PFSK-1 (cell line): ENCODE measurements around the gene PTPRN2.

Source experiments
- FOXP2 ChIP-seq: optimal IDR thresholded peaks from 2 replicates; pipeline ENCODE3; 2011; ENCODE audit warnings: borderline replicate concordance, control low read depth, inconsistent platforms; ENCODE audit not compliant: insufficient read depth; ENCODE audit errors: extremely low read length, extremely low read depth
- POLR2AphosphoS5 ChIP-seq: IDR thresholded peaks from 2 replicates; pipeline ENCODE4 v1.6.1; 2012; ENCODE audit warnings: low read depth, mild to moderate bottlenecking, control low read depth, low read length, moderate library complexity
- REST ChIP-seq, 2 experiments: IDR thresholded peaks; 2 replicates each; pipeline versions ENCODE4 v1.6.1 to v1.8.0; 2011 to 2012; ENCODE audit warnings: low read depth in 2 of 2, low read length in 2 of 2, control low read depth in 1 of 2, inconsistent platforms in 1 of 2, mild to moderate bottlenecking in 1 of 2, moderate library complexity in 1 of 2; ENCODE audit not compliant: insufficient read depth in 1 of 2
- SIN3A ChIP-seq: IDR thresholded peaks from 2 replicates; pipeline ENCODE4 v1.6.1; 2012; ENCODE audit warnings: mild to moderate bottlenecking, low read length, moderate library complexity, borderline replicate concordance; ENCODE audit not compliant: insufficient read depth
- TAF1 ChIP-seq: IDR thresholded peaks from 2 replicates; pipeline ENCODE4 v1.6.1; 2012; ENCODE audit warnings: low read length, control low read depth, borderline replicate concordance; ENCODE audit not compliant: insufficient read depth

PTPRN2 gene

GRCh38 chr7:157905651-157906461, 681.8 kb downstream of the PTPRN2 start:
- TF ChIP-seq POLR2AphosphoS5 (no peak), REST (IDR thresholded peaks at IDR 0.05; ENCODE audit: insufficient read depth in 1 of 2, low read depth in 2 of 2, low read length in 2 of 2) (no peak), SIN3A (no peak), FOXP2 (no peak), TAF1 (no peak)

- TF ChIP-seq TAF1 (no peak), REST (IDR thresholded peaks at IDR 0.05; ENCODE audit: insufficient read depth in 1 of 2, low read depth in 2 of 2, low read length in 2 of 2) (no peak), FOXP2 (no peak), SIN3A (no peak), POLR2AphosphoS5 (no peak)
Measured at GRCh38 chr7:157904866-157905570, 682.6 kb downstream of the PTPRN2 start.

GRCh38 chr7:157904211-157904865, 683.3 kb downstream of the PTPRN2 start:
- TF ChIP-seq SIN3A (no peak), REST (IDR thresholded peaks at IDR 0.05; ENCODE audit: insufficient read depth in 1 of 2, low read depth in 2 of 2, low read length in 2 of 2) (no peak), FOXP2 (no peak), TAF1 (no peak), POLR2AphosphoS5 (no peak)

- TF ChIP-seq TAF1, result no peak
- TF ChIP-seq REST (IDR thresholded peaks at IDR 0.05; ENCODE audit: insufficient read depth in 1 of 2, low read depth in 2 of 2, low read length in 2 of 2), result no peak
- TF ChIP-seq SIN3A, result no peak
- TF ChIP-seq FOXP2, result no peak
Measured at GRCh38 chr7:157903710-157904109, 683.9 kb downstream of the PTPRN2 start.
